Endothelial cell of umbilical vein (primary cell): ENCODE results near the gene NCMAP. TPM values are rescaled to one million over a fixed set of nuclear protein-coding genes. Genes with fewer than 3 reads are reported as not detected.

Experiments
- BruUV-seq: library from RNA; stranded (reverse); fragments of 400-500 nt; replicated peaks from 2 replicates; lab custom pipeline; 2021; lab: Mats Ljungman, UMichigan
- CTCF ChIA-PET: fragments of 300-600, 350-600 bp; sonication (Branson Sonifier 250); formaldehyde crosslinking; loops from one replicate; lab custom pipeline; 2021; ENCODE audit warnings: antibody characterized with exemption, inconsistent platforms; lab: Charles Lee
- POLR2A ChIA-PET: fragments of 300-600, 350-600 bp; sonication (Branson Sonifier 250); formaldehyde crosslinking; loops from one replicate; lab custom pipeline; 2021; ENCODE audit warnings: antibody characterized with exemption, inconsistent platforms; lab: Charles Lee
- DNase-seq: peaks from one replicate; pipeline ENCODE4 v3.0.0-alpha.2; 2011; ENCODE audit warnings: low read depth, low spot score
- FAIRE-seq: peaks from 2 replicates; lab custom pipeline; 2011; peaks lifted over from hg19 to GRCh38; lab: Jason Lieb, UNC
- H2AFZ ChIP-seq: 2 replicates; pipeline ENCODE4 v1.6.0; 2012; ENCODE audit warnings: low read depth, low read length, control low read depth, inconsistent platforms
- H3K27ac ChIP-seq: 2 replicates; pipeline ENCODE4 v1.5.1; 2011; ENCODE audit warnings: low read depth, mild to moderate bottlenecking, control low read depth, low read length, moderate library complexity; ENCODE audit not compliant: insufficient read depth
- H3K27me3 ChIP-seq, 2 experiments: 2 replicates each; pipeline versions ENCODE4 v1.6.0 to v1.6.1; 2011; ENCODE audit warnings: low read length in 2 of 2, mixed read lengths in 1 of 2; ENCODE audit not compliant: control insufficient read depth in 2 of 2, insufficient read depth in 2 of 2
- H3K36me3 ChIP-seq, 2 experiments: 2 replicates in 1 of 2; 3 replicates in 1 of 2; pipeline ENCODE4 v1.5.1; 2011; ENCODE audit warnings: low read length in 2 of 2, mild to moderate bottlenecking in 1 of 2, moderate library complexity in 1 of 2; ENCODE audit not compliant: control insufficient read depth in 2 of 2, insufficient read depth in 2 of 2; ENCODE audit errors: extremely low read depth in 1 of 2
- H3K4me1 ChIP-seq: 3 replicates; pipeline ENCODE4 v1.5.1; 2011; ENCODE audit warnings: mild to moderate bottlenecking, low read length; ENCODE audit not compliant: control insufficient read depth, insufficient read depth; ENCODE audit errors: extremely low read depth
- H3K4me2 ChIP-seq: 2 replicates; pipeline ENCODE4 v1.6.1; 2011; ENCODE audit warnings: low read length, control low read depth, mixed read lengths; ENCODE audit not compliant: insufficient read depth
- H3K4me3 ChIP-seq, 3 experiments: fragments of 200-600 bp in 1 of 3; sonication (generic), shearing (Covaris generic) in 1 of 3; replicated peaks in 1 of 3; 2 replicates each; pipeline ENCODE4 v1.5.1; 2011 to 2016; ENCODE audit warnings: control low read depth in 3 of 3, low read length in 3 of 3, mild to moderate bottlenecking in 2 of 3, inconsistent platforms in 1 of 3, low read depth in 1 of 3, moderate library complexity in 1 of 3; ENCODE audit not compliant: insufficient read depth in 1 of 3
- H3K79me2 ChIP-seq: 2 replicates; pipeline ENCODE4 v1.6.0; 2012; ENCODE audit warnings: low read length, inconsistent platforms; ENCODE audit not compliant: control insufficient read depth, insufficient read depth
- H3K9ac ChIP-seq: replicated peaks from 2 replicates; pipeline ENCODE3; 2011; ENCODE audit warnings: low read length, control low read depth; ENCODE audit not compliant: insufficient read depth; ENCODE audit errors: extremely low read depth
- H3K9me1 ChIP-seq: replicated peaks from 3 replicates; pipeline ENCODE4 v1.6.0; 2011; ENCODE audit warnings: mild to moderate bottlenecking, low read length; ENCODE audit not compliant: control insufficient read depth, insufficient read depth; ENCODE audit errors: extremely low read depth
- H3K9me3 ChIP-seq: replicated peaks from 2 replicates; pipeline ENCODE4 v1.5.1; 2012; ENCODE audit warnings: low read length, inconsistent platforms; ENCODE audit not compliant: control insufficient read depth, insufficient read depth
- H4K20me1 ChIP-seq: replicated peaks from 2 replicates; pipeline ENCODE3; 2011; ENCODE audit warnings: mild to moderate bottlenecking, low read length; ENCODE audit not compliant: control insufficient read depth, insufficient read depth; ENCODE audit errors: extremely low read depth
- EZH2 ChIP-seq: IDR thresholded peaks from 2 replicates; pipeline ENCODE4 v1.6.1; 2012; ENCODE audit warnings: borderline replicate concordance, low read depth, mild to moderate bottlenecking, moderate library complexity, low read length, inconsistent platforms; ENCODE audit not compliant: severe bottlenecking
- FOS ChIP-seq: IDR thresholded peaks from 2 replicates; pipeline ENCODE4 v1.6.1; 2011; ENCODE audit warnings: mild to moderate bottlenecking, low read length, moderate library complexity, borderline replicate concordance; ENCODE audit not compliant: insufficient read depth
- GATA2 ChIP-seq: IDR thresholded peaks from 2 replicates; pipeline ENCODE4 v1.7.0; 2011; ENCODE audit warnings: low read depth, mild to moderate bottlenecking, moderate library complexity, mixed read lengths, low read length; ENCODE audit not compliant: insufficient read length, insufficient read depth
- JUN ChIP-seq: IDR thresholded peaks from 2 replicates; pipeline ENCODE4 v1.6.1; 2011; ENCODE audit warnings: borderline replicate concordance, low read depth; ENCODE audit not compliant: insufficient read length, insufficient read depth
- MYC ChIP-seq: IDR thresholded peaks from one replicate; pipeline ENCODE4 v1.6.1; 2011; ENCODE audit warnings: mild to moderate bottlenecking, low read depth, low read length
- POLR2A ChIP-seq: IDR thresholded peaks from 2 replicates; pipeline ENCODE4 v1.6.1; 2012; ENCODE audit warnings: low read depth, mild to moderate bottlenecking, control low read depth, low read length
- POLR2AphosphoS5 ChIP-seq: IDR thresholded peaks from 2 replicates; pipeline ENCODE4 v1.6.1; 2012; ENCODE audit warnings: low read depth, mild to moderate bottlenecking, control low read depth, low read length, moderate library complexity; ENCODE audit not compliant: insufficient read depth
- dilution Hi-C: fragments of 300-500 bp; cut with MboI; formaldehyde crosslinking; loops from one replicate; pipeline ENCODE4 v1.15.0; 2019; ENCODE audit warnings: low sequenced_read_pairs; ENCODE audit not compliant: extremely low pct_ligation_motif_present
- intact Hi-C: fragments of 100-400 bp; cut with micrococcal nuclease; formaldehyde crosslinking; loops from one replicate; pipeline ENCODE4 v1.10.0; 2022
- polyA plus RNA-seq, 4 experiments: library from polyadenylated mRNA; depleted of rRNA in 3 of 4; stranded (reverse) in 3 of 4; unstranded in 1 of 4; fragments of >200 nt; gene quantifications; 2 replicates each; pipeline versions ENCODE4 v1.2.1 to v1.2.3, GENCODE V29; 2011 to 2012; ENCODE audit warnings: missing spikeins in 1 of 4
- total RNA-seq: library from RNA; stranded (reverse); gene quantifications from 2 replicates; pipeline ENCODE4 v1.2.3, GENCODE V29; 2021
- TF ChIP-seq, protein P1 (sequence below): IDR thresholded peaks from 2 replicates; pipeline ENCODE4 v1.6.1; 2011; ENCODE audit not compliant: insufficient read depth, insufficient read length
- TF ChIP-seq, protein P2 (sequence below), 2 donors: IDR thresholded peaks; 1 replicate in 1 of 2; 2 replicates in 1 of 2; pipeline ENCODE4 v1.5.1; 2011; ENCODE audit warnings: low read length in 2 of 2, mild to moderate bottlenecking in 2 of 2, moderate library complexity in 2 of 2, control low read depth in 1 of 2, inconsistent platforms in 1 of 2, low read depth in 1 of 2; ENCODE audit not compliant: insufficient read depth in 1 of 2; ENCODE audit errors: extremely low read depth in 1 of 2

The NCMAP gene
- total and polyA plus RNA-seq, 2 donors (not counting 3 experiments of a cell fraction or from before 2014, with no cell fraction given), result not detected

DNA sequence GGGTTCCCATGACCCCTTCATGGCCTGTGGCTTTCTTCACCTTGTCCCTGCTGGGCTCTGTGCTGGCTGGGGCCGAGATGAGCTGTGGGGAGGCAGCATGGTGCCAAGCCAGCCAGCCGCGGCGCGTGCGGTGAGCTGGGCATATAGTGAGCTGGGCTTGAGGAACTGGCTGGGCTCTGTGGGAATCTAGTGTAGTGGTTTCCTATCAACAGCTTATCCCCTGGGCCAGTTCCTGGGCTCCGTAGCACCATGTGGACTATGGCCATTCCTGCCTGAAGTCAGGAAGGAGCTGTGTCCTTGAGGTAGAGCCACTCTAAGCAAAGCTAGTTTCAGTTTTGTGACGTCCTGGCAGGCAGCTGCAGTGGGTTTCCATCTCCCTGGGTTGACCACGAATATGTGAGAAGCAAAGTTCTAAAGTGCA is 1.8 kb downstream of the NCMAP start:
- H3K27me3 ChIP-seq, result peaks cover 40 to 44% of the 10 kb centered on the region in 2 experiments
- ChIA-PET POLR2A (no interaction called here), CTCF (interaction anchor here (0.6 to 1.2 kb wide), 3 partner anchors 10 to 30 kb away, joined by 3 to 8 read pairs (median 3); no protein-coding TSS in a partner anchor)
- H3K79me2 ChIP-seq, result no peaks in the 10 kb centered on the region
- H3K27ac ChIP-seq, result no peak overlapping the region
- no peaks in the 10 kb centered on the region for H4K20me1 ChIP-seq
- intact Hi-C loops, result no loop called here
- no peaks in the 10 kb centered on the region for H3K9me3 ChIP-seq
- dilution Hi-C loops, result no loop called here
- H3K36me3 ChIP-seq, result no peaks in the 10 kb centered on the region
- no peak overlapping the region for H2AFZ ChIP-seq
- H3K4me2 ChIP-seq, result no peak overlapping the region
- FAIRE-seq (no peak), DNase-seq (no peak)
- no peak overlapping the region for H3K9ac ChIP-seq
- TF ChIP-seq GATA2, result no peak
- no peak for TF ChIP-seq MYC
- no peak for TF ChIP-seq EZH2
- TF ChIP-seq, protein P1, sequence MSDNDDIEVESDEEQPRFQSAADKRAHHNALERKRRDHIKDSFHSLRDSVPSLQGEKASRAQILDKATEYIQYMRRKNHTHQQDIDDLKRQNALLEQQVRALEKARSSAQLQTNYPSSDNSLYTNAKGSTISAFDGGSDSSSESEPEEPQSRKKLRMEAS, result no peak
- no peak for TF ChIP-seq POLR2AphosphoS5
- TF ChIP-seq POLR2A, result no peak
- TF ChIP-seq, protein P2, sequence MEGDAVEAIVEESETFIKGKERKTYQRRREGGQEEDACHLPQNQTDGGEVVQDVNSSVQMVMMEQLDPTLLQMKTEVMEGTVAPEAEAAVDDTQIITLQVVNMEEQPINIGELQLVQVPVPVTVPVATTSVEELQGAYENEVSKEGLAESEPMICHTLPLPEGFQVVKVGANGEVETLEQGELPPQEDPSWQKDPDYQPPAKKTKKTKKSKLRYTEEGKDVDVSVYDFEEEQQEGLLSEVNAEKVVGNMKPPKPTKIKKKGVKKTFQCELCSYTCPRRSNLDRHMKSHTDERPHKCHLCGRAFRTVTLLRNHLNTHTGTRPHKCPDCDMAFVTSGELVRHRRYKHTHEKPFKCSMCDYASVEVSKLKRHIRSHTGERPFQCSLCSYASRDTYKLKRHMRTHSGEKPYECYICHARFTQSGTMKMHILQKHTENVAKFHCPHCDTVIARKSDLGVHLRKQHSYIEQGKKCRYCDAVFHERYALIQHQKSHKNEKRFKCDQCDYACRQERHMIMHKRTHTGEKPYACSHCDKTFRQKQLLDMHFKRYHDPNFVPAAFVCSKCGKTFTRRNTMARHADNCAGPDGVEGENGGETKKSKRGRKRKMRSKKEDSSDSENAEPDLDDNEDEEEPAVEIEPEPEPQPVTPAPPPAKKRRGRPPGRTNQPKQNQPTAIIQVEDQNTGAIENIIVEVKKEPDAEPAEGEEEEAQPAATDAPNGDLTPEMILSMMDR (IDR thresholded peaks at IDR 0.05; ENCODE audit: extremely low read depth in 1 of 2, insufficient read depth in 1 of 2, low read depth in 1 of 2, low read length in 2 of 2), result no peak
- no peak for TF ChIP-seq FOS
- TF ChIP-seq JUN, result no peak
- no peaks in the 10 kb centered on the region for H3K9me1 ChIP-seq
- no peaks in the 10 kb centered on the region for H3K4me1 ChIP-seq
- BruUV-seq, result no TSS peak
- H3K4me3 ChIP-seq, result no peak overlapping the region
